ENCODE data around the gene ARRB1.
"Not testable (repeated sequence)": the region's sequence is repeated elsewhere in the genome, so short reads cannot be mapped to it uniquely, and the experiment has no call there.

Gene ARRB1

GRCh38 chr11:75325713-75326438 is 25.6 kb downstream of the ARRB1 start:
- DNase-seq (ENCODE audit: extremely low read depth in 1 of 2, low read depth in 1 of 2): no peak

GRCh38 chr11:75324740-75325139 is 26.7 kb downstream of the ARRB1 start:
- DNase-seq (ENCODE audit: extremely low read depth in 1 of 2, low read depth in 1 of 2): no peak

- DNase-seq (ENCODE audit: extremely low read depth in 1 of 2, low read depth in 1 of 2): no peak
Observed at GRCh38 chr11:75324189-75324588, 27.3 kb downstream of the ARRB1 start.

- no peak for DNase-seq (ENCODE audit: extremely low read depth in 1 of 2, low read depth in 1 of 2)
Observed at GRCh38 chr11:75323609-75324008, 27.9 kb downstream of the ARRB1 start.

GRCh38 chr11:75320643-75321042 is 30.8 kb downstream of the ARRB1 start:
- DNase-seq (ENCODE audit: extremely low read depth in 1 of 2, low read depth in 1 of 2): no peak

- no peak for DNase-seq (ENCODE audit: extremely low read depth in 1 of 2, low read depth in 1 of 2)
Observed at GRCh38 chr11:75320046-75320618, 31.3 kb downstream of the ARRB1 start.

GRCh38 chr11:75319035-75319877 is 32.2 kb downstream of the ARRB1 start:
- no peak for DNase-seq (ENCODE audit: extremely low read depth in 1 of 2, low read depth in 1 of 2)

- DNase-seq (ENCODE audit: extremely low read depth in 1 of 2, low read depth in 1 of 2): no peak
Observed at GRCh38 chr11:75317446-75318122, 33.9 kb downstream of the ARRB1 start.

GRCh38 chr11:75315439-75315805 is 36.0 kb downstream of the ARRB1 start:
- no peak for DNase-seq (ENCODE audit: extremely low read depth in 1 of 2, low read depth in 1 of 2)

- no peak for DNase-seq (ENCODE audit: extremely low read depth in 1 of 2, low read depth in 1 of 2)
Observed at GRCh38 chr11:75314771-75315438, 36.6 kb downstream of the ARRB1 start.

GRCh38 chr11:75313513-75314272 is 37.8 kb downstream of the ARRB1 start:
- no peak for DNase-seq (ENCODE audit: extremely low read depth in 1 of 2, low read depth in 1 of 2)

- no peak for DNase-seq (ENCODE audit: extremely low read depth in 1 of 2, low read depth in 1 of 2)
Observed at GRCh38 chr11:75312346-75312745, 39.1 kb downstream of the ARRB1 start.

- no peak for DNase-seq (ENCODE audit: extremely low read depth in 1 of 2, low read depth in 1 of 2)
Observed at GRCh38 chr11:75311858-75312288, 39.6 kb downstream of the ARRB1 start.

- no peak for DNase-seq (ENCODE audit: extremely low read depth in 1 of 2, low read depth in 1 of 2)
Observed at GRCh38 chr11:75308986-75309385, 42.5 kb downstream of the ARRB1 start.

- no peak for DNase-seq (ENCODE audit: extremely low read depth in 1 of 2, low read depth in 1 of 2)
Observed at GRCh38 chr11:75308116-75308515, 43.3 kb downstream of the ARRB1 start.

GRCh38 chr11:75307058-75307457 is 44.4 kb downstream of the ARRB1 start:
- DNase-seq (ENCODE audit: extremely low read depth in 1 of 2, low read depth in 1 of 2): no peak

- DNase-seq (ENCODE audit: extremely low read depth in 1 of 2, low read depth in 1 of 2): no peak
Observed at GRCh38 chr11:75306529-75306928, 44.9 kb downstream of the ARRB1 start.

- DNase-seq (ENCODE audit: extremely low read depth in 1 of 2, low read depth in 1 of 2): no peak
Observed at GRCh38 chr11:75305993-75306392, 45.5 kb downstream of the ARRB1 start.

GRCh38 chr11:75305452-75305851 is 46.0 kb downstream of the ARRB1 start:
- DNase-seq (ENCODE audit: extremely low read depth in 1 of 2, low read depth in 1 of 2): no peak

GRCh38 chr11:75304941-75305340 is 46.5 kb downstream of the ARRB1 start:
- not testable (repeated sequence) for DNase-seq (ENCODE audit: extremely low read depth in 1 of 2, low read depth in 1 of 2)

All from activated CD8-positive, alpha-beta memory T cell treated with anti-CD3 and anti-CD28 coated beads for 1 hour (primary cell).